HL-60 (cell line): Measurements from ENCODE around the gene SERF2.

ENCODE experiments used
- DNase-seq, 2 experiments: peaks; one replicate each; pipeline ENCODE4 v3.0.0-alpha.2; 2010 to 2020; ENCODE audit warnings: low read depth in 1 of 2, low spot score in 1 of 2
- H3K27ac ChIP-seq: fragments of 250-450 bp; sonication (Bioruptor Pico); replicated peaks from 2 replicates; pipeline ENCODE4 v1.5.1; 2020; ENCODE audit warnings: mild to moderate bottlenecking, moderate library complexity
- H3K27me3 ChIP-seq: fragments of 250-450 bp; sonication (Bioruptor Pico); 2 replicates; pipeline ENCODE4 v1.5.1; 2021; ENCODE audit warnings: mild to moderate bottlenecking, moderate library complexity; ENCODE audit not compliant: insufficient read depth, poor library complexity, severe bottlenecking
- H3K4me3 ChIP-seq: replicated peaks from 2 replicates; pipeline ENCODE4 v1.5.1; 2011; ENCODE audit warnings: mild to moderate bottlenecking, control low read depth, low read length; ENCODE audit not compliant: insufficient read depth
- CTCF ChIP-seq: IDR thresholded peaks from one replicate; pipeline ENCODE4 v1.5.1; 2011; ENCODE audit warnings: low read length, control low read depth, inconsistent platforms; ENCODE audit not compliant: insufficient read depth
- GABPA ChIP-seq: IDR thresholded peaks from 2 replicates; pipeline ENCODE4 v1.6.1; 2012; ENCODE audit warnings: low read depth
- POLR2AphosphoS5 ChIP-seq: IDR thresholded peaks from 2 replicates; pipeline ENCODE4 v1.6.1; 2012; ENCODE audit warnings: low read depth
- REST ChIP-seq: IDR thresholded peaks from 2 replicates; pipeline ENCODE4 v1.6.1; 2012; ENCODE audit warnings: low read depth; ENCODE audit not compliant: insufficient replicate concordance
- SPI1 ChIP-seq: IDR thresholded peaks from 2 replicates; pipeline ENCODE4 v1.6.1; 2012; ENCODE audit warnings: low read depth, mild to moderate bottlenecking, borderline replicate concordance

Gene SERF2

GRCh38 chr15:43777267-43777914 lies 14.7 kb upstream of the SERF2 start:
- H3K4me3 ChIP-seq, result peak overlapping the region; percentile 65
- peak overlapping the region; percentile 91 for H3K27ac ChIP-seq
- peak; percentile 73 to 85 for DNase-seq
- H3K27me3 ChIP-seq, result no peaks in the 10 kb centered on the region
- TF ChIP-seq SPI1, result no peak
- TF ChIP-seq CTCF, result peak; percentile 80
- peak; percentile 82 for TF ChIP-seq POLR2AphosphoS5

DNA sequence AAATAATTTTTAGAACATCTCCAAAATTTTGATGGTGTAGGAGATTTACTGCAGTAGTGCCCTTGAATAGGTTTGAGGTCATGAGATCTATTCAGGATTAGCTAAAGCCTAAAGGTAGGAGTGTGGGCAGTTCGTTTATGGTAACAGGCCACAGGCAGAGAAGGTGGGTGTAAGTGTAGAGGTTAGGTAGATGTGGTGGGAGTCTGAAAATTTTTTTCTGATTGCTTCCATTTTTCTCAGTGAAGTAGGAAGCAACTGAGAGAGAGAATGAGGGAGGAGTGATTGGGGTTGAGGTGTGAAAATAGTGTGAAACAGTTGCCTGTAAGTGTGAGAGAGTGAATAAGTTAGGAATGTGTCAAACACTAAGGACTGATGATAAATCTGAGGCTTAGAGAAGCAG lies 13.1 kb upstream of the SERF2 start:
- H3K27me3 ChIP-seq, result no peaks in the 10 kb centered on the region
- H3K27ac ChIP-seq, result no peak overlapping the region
- TF ChIP-seq SPI1 (no peak), REST (no peak), CTCF (no peak), GABPA (no peak), POLR2AphosphoS5 (no peak)
- no peak for DNase-seq
- no peak overlapping the region for H3K4me3 ChIP-seq

- TF ChIP-seq REST (no peak), CTCF (no peak), GABPA (no peak), SPI1 (no peak), POLR2AphosphoS5 (no peak)
- Histone ChIP-seq H3K27me3 (no peaks in the 10 kb centered on the region), H3K27ac (no peak overlapping the region), H3K4me3 (no peak overlapping the region)
- DNase-seq, result no peak
Measured at GRCh38 chr15:43789409-43789808, 2.7 kb upstream of the SERF2 start.
